Bone marrow (tissue), 2 donors: ENCODE data around the gene VPS9D1.
A peak's percentile ranks its signal among the peaks of the same experiment; 100 is the strongest.
"Not testable (repeated sequence)": the region's sequence is repeated elsewhere in the genome, so short reads cannot be mapped to it uniquely, and the experiment has no call there.

Experiments used
- DNase-seq, 2 donors: peaks; one replicate each; lab custom pipeline; 2025; lab: John Stamatoyannopoulos, UW

The VPS9D1 gene

DNA sequence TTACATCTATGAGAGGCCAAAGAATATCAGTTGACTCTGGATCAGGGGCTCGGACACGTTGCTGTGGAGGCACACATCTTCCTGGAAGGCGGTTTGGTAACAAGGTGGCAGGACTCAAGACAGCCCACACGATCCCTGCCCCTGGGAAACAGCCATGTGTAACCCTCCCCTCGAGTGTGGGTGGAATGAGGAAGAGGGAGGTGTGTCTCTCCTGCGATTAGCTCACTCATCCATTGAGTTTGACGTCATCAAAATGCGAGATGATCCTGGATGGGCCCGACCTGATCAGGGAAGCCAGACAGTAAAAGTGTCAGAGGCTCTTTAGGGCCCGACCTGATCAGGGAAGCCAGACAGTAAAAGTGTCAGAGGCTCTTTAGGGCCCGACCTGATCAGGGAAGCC, 56.5 kb downstream of the VPS9D1 start:
- not testable (repeated sequence) for DNase-seq

DNA sequence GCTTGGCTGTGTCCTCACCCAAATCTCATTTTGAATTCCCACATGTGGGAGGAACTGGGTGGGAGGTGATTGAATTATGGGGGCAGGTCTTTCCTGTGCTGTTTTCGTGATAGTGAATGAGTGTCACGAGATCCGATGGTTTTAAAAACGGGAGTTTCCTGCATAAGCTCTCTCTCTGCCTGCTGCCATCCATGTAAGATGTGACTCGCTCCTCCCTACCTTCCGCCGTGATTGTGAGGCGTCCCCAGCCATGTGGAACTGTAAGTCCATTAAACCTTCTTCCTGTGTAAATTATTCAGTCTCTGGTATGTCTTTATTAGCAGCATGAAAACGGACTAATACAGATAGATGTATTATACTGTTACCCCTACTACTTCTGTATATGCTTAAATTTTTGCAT, 59.5 kb downstream of the VPS9D1 start:
- DNase-seq = no peak

GRCh38 chr16:89660146-89660545, 60.6 kb downstream of the VPS9D1 start:
- DNase-seq = no peak

GRCh38 chr16:89658221-89658879, 62.3 kb downstream of the VPS9D1 start:
- DNase-seq = no peak

DNA sequence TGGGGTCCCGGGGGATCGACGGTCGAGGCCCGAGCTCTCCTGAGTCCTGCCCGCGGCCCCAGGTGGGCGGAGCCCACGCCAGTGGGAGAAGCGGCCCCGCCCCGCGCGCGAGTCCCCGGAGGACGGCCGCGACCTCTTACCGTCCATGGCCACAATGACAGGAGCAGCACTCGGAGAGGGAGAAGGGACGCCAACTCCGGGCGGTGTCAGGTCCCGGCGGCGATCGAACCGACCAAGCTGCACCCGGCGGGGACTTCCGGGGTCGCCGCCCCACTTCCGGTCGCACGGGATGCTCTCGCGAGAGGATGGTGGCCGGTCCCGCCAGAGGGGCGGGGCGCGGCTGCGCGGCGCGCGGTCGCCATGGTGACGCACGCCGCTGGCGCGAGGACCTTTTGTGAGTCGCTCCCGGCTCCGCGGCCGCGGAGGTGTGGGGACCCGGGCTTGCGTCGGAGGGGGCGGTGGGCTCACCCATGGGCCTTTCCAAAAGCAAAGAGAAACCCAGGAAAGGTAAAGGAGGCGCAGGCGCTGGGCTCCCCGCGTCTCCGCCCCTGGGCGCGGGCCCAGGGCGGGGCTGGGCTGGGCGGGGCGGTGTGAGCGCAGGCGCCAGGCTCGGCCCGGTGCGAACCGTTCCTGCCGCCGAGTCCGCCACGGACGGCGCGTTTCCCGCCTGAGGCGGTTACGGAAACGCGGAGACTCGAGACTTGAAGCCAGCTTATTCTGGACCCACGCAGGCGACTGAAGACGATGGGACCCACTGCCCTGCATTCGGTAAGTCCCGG, 63.1 kb downstream of the VPS9D1 start, which contains the start of the genes CHMP1A and SPATA33:
Gene CHMP1A, minus strand, starts transcription at position 267 of the 779 bp plus-strand sequence. Its CDS starts 120 bp downstream, at position 147.
Gene SPATA33, plus strand, starts transcription at position 395 of the 779 bp plus-strand sequence. Its CDS starts 76 bp downstream, at position 471.
- peak; percentile 43 to 92 for DNase-seq
